Measurements from ENCODE around the gene MRPS17.

Gene MRPS17

GRCh38 chr7:55928006-55928767 is 23.5 kb upstream of the MRPS17 start:
- H4K8ac ChIP-seq (ENCODE audit: low read length): no peak overlapping the region
- H2BK12ac ChIP-seq (ENCODE audit: low read length in 2 of 2): no peak overlapping the region
- no peak overlapping the region for H3K4me3 ChIP-seq (ENCODE audit: insufficient read depth in 1 of 2, low read depth in 1 of 2, low read length in 2 of 2)
- H4K91ac ChIP-seq (ENCODE audit: low read length): no peak overlapping the region
- H3K14ac ChIP-seq (ENCODE audit: low read length in 2 of 2): no peak overlapping the region
- H3K27ac ChIP-seq (ENCODE audit: low read length, poor library complexity, severe bottlenecking): no peak overlapping the region
- H3K23ac ChIP-seq (ENCODE audit: low read length in 2 of 2): no peak overlapping the region
- H3K36me3 ChIP-seq (ENCODE audit: control insufficient read depth in 1 of 2, insufficient read depth in 2 of 2, low read depth in 1 of 2, low read length in 2 of 2): peaks cover 0 to 18% of the 10 kb centered on the region in 2 experiments
- no peak overlapping the region for H3K4me2 ChIP-seq (ENCODE audit: low read length, poor library complexity, severe bottlenecking)
- H3K4ac ChIP-seq (ENCODE audit: low read depth in 1 of 2, low read length in 2 of 2): no peak overlapping the region
- H3K18ac ChIP-seq (ENCODE audit: low read depth in 1 of 2, low read length in 2 of 2): no peak overlapping the region
- no peak for DNase-seq
- peaks cover 26% of the 10 kb centered on the region for H3K9me3 ChIP-seq (ENCODE audit: control insufficient read depth, low read length)
- no peak overlapping the region for H3K9ac ChIP-seq (ENCODE audit: low read length)
- no peak overlapping the region for H2AFZ ChIP-seq (ENCODE audit: low read depth, low read length)
- no peak overlapping the region for H2BK5ac ChIP-seq (ENCODE audit: low read depth, low read length, poor library complexity, severe bottlenecking)
- WGBS: 88% methylated on average over 5 of the region's 5 CpGs
- H2BK120ac ChIP-seq (ENCODE audit: low read depth, low read length): no peak overlapping the region
- no peaks in the 10 kb centered on the region for H3K79me1 ChIP-seq (replicated peaks; ENCODE audit: low read length, poor library complexity, severe bottlenecking)
- H2AK5ac ChIP-seq (ENCODE audit: low read length, severe bottlenecking): no peak overlapping the region
- H2BK15ac ChIP-seq (ENCODE audit: low read depth, poor library complexity, severe bottlenecking): no peak overlapping the region
- H3K27me3 ChIP-seq (ENCODE audit: control insufficient read depth in 1 of 2, insufficient read depth in 1 of 2, low read length in 2 of 2): no peaks in the 10 kb centered on the region
- H3K4me1 ChIP-seq (ENCODE audit: control insufficient read depth, insufficient read depth, low read depth, low read length): no peaks in the 10 kb centered on the region

DNA sequence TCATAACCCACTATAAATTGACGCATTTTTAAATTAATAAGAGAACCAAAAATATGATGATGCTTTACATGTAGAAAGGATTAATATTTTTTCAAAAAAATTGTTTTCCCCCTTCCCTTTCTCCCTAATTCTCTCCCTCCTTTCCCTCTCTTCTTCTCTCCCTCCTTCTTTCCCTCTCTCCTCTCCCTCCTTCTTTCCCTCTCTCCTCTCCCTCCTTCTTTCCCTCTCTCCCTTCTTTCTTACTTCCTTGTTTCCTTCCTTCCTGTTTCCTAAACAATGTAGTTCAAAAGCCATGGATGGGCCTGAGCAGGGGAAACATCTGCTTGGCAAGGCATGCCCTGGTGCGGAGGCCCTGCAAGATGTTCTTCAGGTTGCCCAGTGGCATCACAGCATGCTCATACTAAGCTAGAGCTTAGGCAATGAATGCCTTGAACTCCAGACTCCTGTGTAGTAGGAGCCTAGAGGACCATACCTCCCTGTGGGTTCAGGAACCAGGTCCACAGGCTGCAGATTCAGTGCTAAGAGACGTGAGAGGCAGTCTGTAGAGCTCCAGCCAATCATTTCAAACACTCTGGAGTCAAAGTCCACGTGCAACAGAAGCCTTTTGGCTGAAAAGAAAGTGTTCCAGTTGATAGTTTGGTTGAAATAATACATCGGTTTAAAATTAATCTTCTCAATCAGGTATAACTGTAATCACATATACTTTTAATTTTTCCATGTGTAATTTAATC is 20.1 kb upstream of the MRPS17 start:
- Histone ChIP-seq H3K4me1 (ENCODE audit: control insufficient read depth, insufficient read depth, low read depth, low read length) (no peaks in the 10 kb centered on the region), H3K4me3 (ENCODE audit: insufficient read depth in 1 of 2, low read depth in 1 of 2, low read length in 2 of 2) (no peak overlapping the region), H3K27me3 (ENCODE audit: control insufficient read depth in 1 of 2, insufficient read depth in 1 of 2, low read length in 2 of 2) (no peaks in the 10 kb centered on the region), H3K23ac (ENCODE audit: low read length in 2 of 2) (no peak overlapping the region), H4K91ac (ENCODE audit: low read length) (no peak overlapping the region), H3K18ac (ENCODE audit: low read depth in 1 of 2, low read length in 2 of 2) (no peak overlapping the region), H2BK15ac (ENCODE audit: low read depth, poor library complexity, severe bottlenecking) (no peak overlapping the region), H3K4ac (ENCODE audit: low read depth in 1 of 2, low read length in 2 of 2) (no peak overlapping the region), H3K4me2 (ENCODE audit: low read length, poor library complexity, severe bottlenecking) (no peak overlapping the region), H2BK120ac (ENCODE audit: low read depth, low read length) (no peak overlapping the region), H4K8ac (ENCODE audit: low read length) (no peak overlapping the region), H3K9me3 (ENCODE audit: control insufficient read depth, low read length) (peaks cover 38% of the 10 kb centered on the region), H3K14ac (ENCODE audit: low read length in 2 of 2) (no peak overlapping the region), H3K79me1 (replicated peaks; ENCODE audit: low read length, poor library complexity, severe bottlenecking) (no peaks in the 10 kb centered on the region), H2BK5ac (ENCODE audit: low read depth, low read length, poor library complexity, severe bottlenecking) (no peak overlapping the region), H3K9ac (ENCODE audit: low read length) (no peak overlapping the region), H3K36me3 (ENCODE audit: control insufficient read depth in 1 of 2, insufficient read depth in 2 of 2, low read depth in 1 of 2, low read length in 2 of 2) (peaks cover 0 to 7% of the 10 kb centered on the region in 2 experiments), H3K27ac (ENCODE audit: low read length, poor library complexity, severe bottlenecking) (no peak overlapping the region), H2AFZ (ENCODE audit: low read depth, low read length) (no peak overlapping the region), H2AK5ac (ENCODE audit: low read length, severe bottlenecking) (no peak overlapping the region), H2BK12ac (ENCODE audit: low read length in 2 of 2) (no peak overlapping the region)
- no peak for DNase-seq
- WGBS: 82% methylated on average over 2 of the region's 5 CpGs

GRCh38 chr7:55939514-55940123 is 12.1 kb upstream of the MRPS17 start:
- no peak overlapping the region for H3K27ac ChIP-seq (ENCODE audit: low read length, poor library complexity, severe bottlenecking)
- H3K79me1 ChIP-seq (replicated peaks; ENCODE audit: low read length, poor library complexity, severe bottlenecking): no peaks in the 10 kb centered on the region
- H2AK5ac ChIP-seq (ENCODE audit: low read length, severe bottlenecking): no peak overlapping the region
- H3K4me3 ChIP-seq (ENCODE audit: insufficient read depth in 1 of 2, low read depth in 1 of 2, low read length in 2 of 2): no peak overlapping the region
- no peak overlapping the region for H3K18ac ChIP-seq (ENCODE audit: low read depth in 1 of 2, low read length in 2 of 2)
- DNase-seq: no peak
- no peak overlapping the region for H3K9ac ChIP-seq (ENCODE audit: low read length)
- H2BK15ac ChIP-seq (ENCODE audit: low read depth, poor library complexity, severe bottlenecking): no peak overlapping the region
- no peak overlapping the region for H4K8ac ChIP-seq (ENCODE audit: low read length)
- H4K91ac ChIP-seq (ENCODE audit: low read length): no peak overlapping the region
- no peak overlapping the region for H3K14ac ChIP-seq (ENCODE audit: low read length in 2 of 2)
- no peak overlapping the region for H2BK120ac ChIP-seq (ENCODE audit: low read depth, low read length)
- H2AFZ ChIP-seq (ENCODE audit: low read depth, low read length): no peak overlapping the region
- no peak overlapping the region for H3K4ac ChIP-seq (ENCODE audit: low read depth in 1 of 2, low read length in 2 of 2)
- H2BK12ac ChIP-seq (ENCODE audit: low read length in 2 of 2): no peak overlapping the region
- no peak overlapping the region for H3K4me2 ChIP-seq (ENCODE audit: low read length, poor library complexity, severe bottlenecking)
- H2BK5ac ChIP-seq (ENCODE audit: low read depth, low read length, poor library complexity, severe bottlenecking): no peak overlapping the region
- H3K4me1 ChIP-seq (ENCODE audit: control insufficient read depth, insufficient read depth, low read depth, low read length): no peaks in the 10 kb centered on the region
- no peak overlapping the region for H3K23ac ChIP-seq (ENCODE audit: low read length in 2 of 2)
- 97% methylated on average over 5 of the region's 7 CpGs for WGBS
- peaks cover 42% of the 10 kb centered on the region for H3K9me3 ChIP-seq (ENCODE audit: control insufficient read depth, low read length)
- no peaks in the 10 kb centered on the region for H3K36me3 ChIP-seq (ENCODE audit: control insufficient read depth in 1 of 2, insufficient read depth in 2 of 2, low read depth in 1 of 2, low read length in 2 of 2)
- H3K27me3 ChIP-seq (ENCODE audit: control insufficient read depth in 1 of 2, insufficient read depth in 1 of 2, low read length in 2 of 2): no peaks in the 10 kb centered on the region

DNA sequence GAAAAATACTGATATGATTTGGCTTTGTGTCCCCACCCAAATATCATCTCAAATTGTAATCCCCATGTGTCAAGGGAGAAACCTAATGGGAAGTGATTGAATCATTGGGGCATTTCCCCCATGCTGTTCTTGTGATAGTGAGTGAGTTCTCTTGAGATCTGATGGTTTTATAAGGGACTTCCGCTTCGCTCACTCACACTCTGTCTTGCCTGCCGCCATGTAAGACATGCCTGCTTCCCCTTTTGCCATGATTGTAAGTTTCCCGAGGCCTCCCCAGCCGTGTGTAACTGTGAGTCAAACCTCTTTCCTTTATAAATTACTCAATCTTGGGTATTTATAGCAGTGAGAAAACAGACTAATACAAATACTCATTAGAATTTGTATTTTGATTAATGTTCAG is 5.1 kb upstream of the MRPS17 start:
- Histone ChIP-seq H3K27ac (ENCODE audit: low read length, poor library complexity, severe bottlenecking) (no peak overlapping the region), H3K4ac (ENCODE audit: low read depth in 1 of 2, low read length in 2 of 2) (no peak overlapping the region), H4K8ac (ENCODE audit: low read length) (no peak overlapping the region), H3K18ac (ENCODE audit: low read depth in 1 of 2, low read length in 2 of 2) (no peak overlapping the region), H3K36me3 (ENCODE audit: control insufficient read depth in 1 of 2, insufficient read depth in 2 of 2, low read depth in 1 of 2, low read length in 2 of 2) (no peaks in the 10 kb centered on the region), H2BK15ac (ENCODE audit: low read depth, poor library complexity, severe bottlenecking) (no peak overlapping the region), H3K4me2 (ENCODE audit: low read length, poor library complexity, severe bottlenecking) (no peak overlapping the region), H2AFZ (ENCODE audit: low read depth, low read length) (no peak overlapping the region), H3K9me3 (ENCODE audit: control insufficient read depth, low read length) (peaks cover 21% of the 10 kb centered on the region), H2AK5ac (ENCODE audit: low read length, severe bottlenecking) (no peak overlapping the region), H3K23ac (ENCODE audit: low read length in 2 of 2) (no peak overlapping the region), H3K14ac (ENCODE audit: low read length in 2 of 2) (no peak overlapping the region), H2BK5ac (ENCODE audit: low read depth, low read length, poor library complexity, severe bottlenecking) (no peak overlapping the region), H3K4me3 (ENCODE audit: insufficient read depth in 1 of 2, low read depth in 1 of 2, low read length in 2 of 2) (no peak overlapping the region), H4K91ac (ENCODE audit: low read length) (no peak overlapping the region), H3K4me1 (ENCODE audit: control insufficient read depth, insufficient read depth, low read depth, low read length) (no peaks in the 10 kb centered on the region), H2BK12ac (ENCODE audit: low read length in 2 of 2) (no peak overlapping the region), H3K79me1 (replicated peaks; ENCODE audit: low read length, poor library complexity, severe bottlenecking) (no peaks in the 10 kb centered on the region), H3K27me3 (ENCODE audit: control insufficient read depth in 1 of 2, insufficient read depth in 1 of 2, low read length in 2 of 2) (no peaks in the 10 kb centered on the region), H2BK120ac (ENCODE audit: low read depth, low read length) (no peak overlapping the region), H3K9ac (ENCODE audit: low read length) (no peak overlapping the region)
- DNase-seq: no peak
- WGBS: 90% methylated on average over 3 of the region's 5 CpGs

All from mesenchymal stem cell (in vitro differentiated cells and primary cell).